Activated CD4-positive, alpha-beta T cell treated with anti-CD3 and anti-CD28 coated beads, Interleukin-10, Interleukin-2, amounts not matched to agents 100 ng/mL and 50 ng/mL, durations not matched to agents 16 hours and 8 hours (primary cell): ENCODE data around the gene NOS1.
"Not testable (repeated sequence)": the region's sequence is repeated elsewhere in the genome, so short reads cannot be mapped to it uniquely, and the experiment has no call there.

Source experiments
- DNase-seq: peaks from one replicate; pipeline ENCODE4 v3.0.0-alpha.2; 2020

The NOS1 gene

GRCh38 chr12:117361347-117361751 is at the start of gene NOS1:
Gene NOS1, minus strand, starts transcription at chr12:117361626. Its CDS starts 30,557 bp downstream, at chr12:117331069.
- no peak for DNase-seq

- DNase-seq = no peak
These were observed 47.9 kb upstream of the NOS1 start for GRCh38 chr12:117409286-117409685.

GRCh38 chr12:117408161-117408791 is 46.9 kb upstream of the NOS1 start:
- no peak for DNase-seq

- no peak for DNase-seq
These were observed 43.5 kb upstream of the NOS1 start for GRCh38 chr12:117404940-117405339.

GRCh38 chr12:117404203-117404853 is 42.9 kb upstream of the NOS1 start:
- no peak for DNase-seq

GRCh38 chr12:117403586-117404139 is 42.2 kb upstream of the NOS1 start:
- no peak for DNase-seq

- no peak for DNase-seq
These were observed 40.9 kb upstream of the NOS1 start for GRCh38 chr12:117402363-117402762.

GRCh38 chr12:117400912-117401311 is 39.5 kb upstream of the NOS1 start:
- no peak for DNase-seq

- DNase-seq = not testable (repeated sequence)
These were observed 37.1 kb upstream of the NOS1 start for GRCh38 chr12:117398482-117398881.

GRCh38 chr12:117395766-117396165 is 34.3 kb upstream of the NOS1 start:
- no peak for DNase-seq

- no peak for DNase-seq
These were observed 33.1 kb upstream of the NOS1 start for GRCh38 chr12:117394491-117394890.

GRCh38 chr12:117393656-117394055 is 32.2 kb upstream of the NOS1 start:
- DNase-seq = no peak

- no peak for DNase-seq
These were observed 29.4 kb upstream of the NOS1 start for GRCh38 chr12:117390866-117391265.

GRCh38 chr12:117388951-117389446 is 27.6 kb upstream of the NOS1 start:
- DNase-seq = no peak

GRCh38 chr12:117387832-117388231 is 26.4 kb upstream of the NOS1 start:
- DNase-seq = no peak

GRCh38 chr12:117384735-117385134 is 23.3 kb upstream of the NOS1 start:
- no peak for DNase-seq

GRCh38 chr12:117380083-117380482 is 18.7 kb upstream of the NOS1 start:
- DNase-seq = peak; percentile 2

- peak; percentile 5 for DNase-seq
These were observed 16.3 kb upstream of the NOS1 start for GRCh38 chr12:117377758-117378157.

GRCh38 chr12:117370588-117370987 is 9.2 kb upstream of the NOS1 start:
- DNase-seq = no peak

- not testable (repeated sequence) for DNase-seq
These were observed 8.6 kb upstream of the NOS1 start for GRCh38 chr12:117370000-117370399.

GRCh38 chr12:117367006-117367638 is 5.7 kb upstream of the NOS1 start:
- DNase-seq = peak; percentile 63

- DNase-seq = no peak
These were observed 3.7 kb upstream of the NOS1 start for GRCh38 chr12:117365049-117365616.

- DNase-seq = no peak
These were observed 2.6 kb upstream of the NOS1 start for GRCh38 chr12:117363953-117364486.
